ENCODE results near the gene KMT5B. TPM values are rescaled to one million over a fixed set of nuclear protein-coding genes. Genes with fewer than 3 reads are reported as not detected.

Gene KMT5B
- polyA plus RNA-seq, 1 experiment = 17.2 TPM

DNA sequence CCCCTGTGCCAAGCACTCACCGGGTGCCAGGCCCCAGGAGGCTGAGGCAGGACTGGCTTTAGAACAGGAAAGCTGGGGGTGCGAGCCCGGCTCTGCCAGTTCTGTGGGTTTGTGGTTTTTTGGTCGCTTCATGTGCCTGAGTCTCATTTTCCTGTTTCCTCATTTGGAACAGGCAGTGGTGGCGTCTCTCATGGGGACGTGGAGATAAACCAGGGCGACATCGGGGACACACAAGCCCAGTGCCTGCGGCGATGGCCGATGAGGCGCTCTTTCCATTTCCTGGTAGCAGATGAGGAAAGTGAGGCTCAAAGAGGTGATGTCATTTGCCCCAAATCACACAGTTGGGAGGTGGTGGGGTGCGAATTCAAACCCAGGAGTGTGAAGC lies 71.1 kb downstream of the KMT5B start:
- Histone ChIP-seq H3K27ac (ENCODE audit: low read depth, low read length) (no peak overlapping the region), H3K27me3 (ENCODE audit: control insufficient read depth, insufficient read depth, low read length) (no peaks in the 10 kb centered on the region), H3K4me3 (ENCODE audit: low read depth, low read length) (no peak overlapping the region), H3K9me3 (ENCODE audit: control insufficient read depth, insufficient read depth, low read length) (no peaks in the 10 kb centered on the region; the same call in 1 of the 2 replicates)
- TF ChIP-seq, protein P1, sequence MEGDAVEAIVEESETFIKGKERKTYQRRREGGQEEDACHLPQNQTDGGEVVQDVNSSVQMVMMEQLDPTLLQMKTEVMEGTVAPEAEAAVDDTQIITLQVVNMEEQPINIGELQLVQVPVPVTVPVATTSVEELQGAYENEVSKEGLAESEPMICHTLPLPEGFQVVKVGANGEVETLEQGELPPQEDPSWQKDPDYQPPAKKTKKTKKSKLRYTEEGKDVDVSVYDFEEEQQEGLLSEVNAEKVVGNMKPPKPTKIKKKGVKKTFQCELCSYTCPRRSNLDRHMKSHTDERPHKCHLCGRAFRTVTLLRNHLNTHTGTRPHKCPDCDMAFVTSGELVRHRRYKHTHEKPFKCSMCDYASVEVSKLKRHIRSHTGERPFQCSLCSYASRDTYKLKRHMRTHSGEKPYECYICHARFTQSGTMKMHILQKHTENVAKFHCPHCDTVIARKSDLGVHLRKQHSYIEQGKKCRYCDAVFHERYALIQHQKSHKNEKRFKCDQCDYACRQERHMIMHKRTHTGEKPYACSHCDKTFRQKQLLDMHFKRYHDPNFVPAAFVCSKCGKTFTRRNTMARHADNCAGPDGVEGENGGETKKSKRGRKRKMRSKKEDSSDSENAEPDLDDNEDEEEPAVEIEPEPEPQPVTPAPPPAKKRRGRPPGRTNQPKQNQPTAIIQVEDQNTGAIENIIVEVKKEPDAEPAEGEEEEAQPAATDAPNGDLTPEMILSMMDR (IDR thresholded peaks at IDR 0.05; ENCODE audit: low read depth, low read length) = no peak
- DNase-seq (ENCODE audit: low read depth, low spot score) = no peak
- ChIA-PET POLR2A (no interaction called here), CTCF (no interaction called here)

GRCh38 chr11:68141246-68142027 lies 71.7 kb downstream of the KMT5B start:
- POLR2A ChIA-PET = no interaction called here
- CTCF ChIA-PET = no interaction called here
- TF ChIP-seq, protein P1 (IDR thresholded peaks at IDR 0.05; ENCODE audit: low read depth, low read length) = no peak
- Histone ChIP-seq H3K27me3 (ENCODE audit: control insufficient read depth, insufficient read depth, low read length) (no peaks in the 10 kb centered on the region), H3K4me3 (ENCODE audit: low read depth, low read length) (no peak overlapping the region), H3K9me3 (ENCODE audit: control insufficient read depth, insufficient read depth, low read length) (no peaks in the 10 kb centered on the region; the same call in 1 of the 2 replicates), H3K27ac (ENCODE audit: low read depth, low read length) (no peak overlapping the region)
- DNase-seq (ENCODE audit: low read depth, low spot score) = no peak

- H3K4me3 ChIP-seq (ENCODE audit: low read depth, low read length) = no peak overlapping the region
- no peak overlapping the region for H3K27ac ChIP-seq (ENCODE audit: low read depth, low read length)
- H3K27me3 ChIP-seq (ENCODE audit: control insufficient read depth, insufficient read depth, low read length) = no peaks in the 10 kb centered on the region
- TF ChIP-seq, protein P1 (IDR thresholded peaks at IDR 0.05; ENCODE audit: low read depth, low read length) = no peak
- no peaks in the 10 kb centered on the region; the same call in 1 of the 2 replicates for H3K9me3 ChIP-seq (ENCODE audit: control insufficient read depth, insufficient read depth, low read length)
- no peak for DNase-seq (ENCODE audit: low read depth, low spot score)
- CTCF ChIA-PET = no interaction called here
- POLR2A ChIA-PET = no interaction called here
Measured at GRCh38 chr11:68140496-68141245, 72.4 kb downstream of the KMT5B start.

GRCh38 chr11:68138237-68138636 lies 74.9 kb downstream of the KMT5B start:
- no peak overlapping the region for H3K4me3 ChIP-seq (ENCODE audit: low read depth, low read length)
- CTCF ChIA-PET = no interaction called here
- TF ChIP-seq, protein P1 (IDR thresholded peaks at IDR 0.05; ENCODE audit: low read depth, low read length) = no peak
- no peak overlapping the region for H3K27ac ChIP-seq (ENCODE audit: low read depth, low read length)
- DNase-seq (ENCODE audit: low read depth, low spot score) = no peak
- H3K9me3 ChIP-seq (ENCODE audit: control insufficient read depth, insufficient read depth, low read length) = peaks cover 15% of the 10 kb centered on the region
- POLR2A ChIA-PET = interaction anchor here (1.2 kb wide), 1 partner anchor 10 kb away, joined by 5 read pairs; no protein-coding TSS in a partner anchor
- H3K27me3 ChIP-seq (ENCODE audit: control insufficient read depth, insufficient read depth, low read length) = no peaks in the 10 kb centered on the region

GRCh38 chr11:68137833-68138232 lies 75.3 kb downstream of the KMT5B start:
- no peak for DNase-seq (ENCODE audit: low read depth, low spot score)
- Histone ChIP-seq H3K27me3 (ENCODE audit: control insufficient read depth, insufficient read depth, low read length) (no peaks in the 10 kb centered on the region), H3K4me3 (ENCODE audit: low read depth, low read length) (no peak overlapping the region), H3K9me3 (ENCODE audit: control insufficient read depth, insufficient read depth, low read length) (peaks cover 18% of the 10 kb centered on the region), H3K27ac (ENCODE audit: low read depth, low read length) (no peak overlapping the region)
- ChIA-PET POLR2A (interaction anchor here (1.2 kb wide), 1 partner anchor 10 kb away, joined by 5 read pairs; no protein-coding TSS in a partner anchor), CTCF (no interaction called here)
- TF ChIP-seq, protein P1 (IDR thresholded peaks at IDR 0.05; ENCODE audit: low read depth, low read length) = no peak

Data from AG04450 (cell line).